ENCODE data around the gene MYOZ1.
"Not testable (repeated sequence)": the region's sequence is repeated elsewhere in the genome, so short reads cannot be mapped to it uniquely, and the experiment has no call there.

Gene MYOZ1

GRCh38 chr10:73664156-73665040 lies 23.1 kb upstream of the MYOZ1 start:
- not testable (repeated sequence) for H3K27me3 ChIP-seq (ENCODE audit: low read depth, low read length); H3K9me3 ChIP-seq (ENCODE audit: insufficient read depth, low read length); H3K79me2 ChIP-seq (ENCODE audit: low read length); H4K20me1 ChIP-seq (ENCODE audit: insufficient read depth, low read length); H3K27ac ChIP-seq (ENCODE audit: low read length); H3K36me3 ChIP-seq (replicated peaks; ENCODE audit: low read depth, low read length); H3K4me3 ChIP-seq (ENCODE audit: low read length); H3K9ac ChIP-seq (ENCODE audit: low read length); H3K4me2 ChIP-seq (ENCODE audit: low read length); H2AFZ ChIP-seq (ENCODE audit: low read depth, low read length); H3K4me1 ChIP-seq (ENCODE audit: low read length)

DNA sequence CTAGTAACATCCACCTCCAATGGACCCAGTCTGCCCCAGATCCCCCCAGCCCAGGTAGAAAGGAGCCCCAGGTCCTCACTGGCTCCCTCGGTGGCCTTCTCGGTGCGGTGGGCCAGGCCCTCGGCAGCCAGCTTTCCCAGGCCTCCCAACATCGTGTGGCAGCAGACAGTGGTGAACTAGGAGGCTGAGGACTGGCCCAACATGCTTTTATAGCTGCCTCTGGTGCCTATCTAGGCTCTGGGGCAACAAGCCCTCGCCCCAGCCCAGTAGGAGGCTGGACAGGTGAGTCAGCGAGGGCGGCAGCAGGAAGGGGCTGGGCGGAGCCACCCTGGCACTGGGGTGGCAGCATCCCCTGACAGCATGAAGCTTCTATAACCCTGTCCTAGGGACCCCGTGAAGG lies 22.3 kb upstream of the MYOZ1 start:
- not testable (repeated sequence) for H3K36me3 ChIP-seq (replicated peaks; ENCODE audit: low read depth, low read length); H4K20me1 ChIP-seq (ENCODE audit: insufficient read depth, low read length); H2AFZ ChIP-seq (ENCODE audit: low read depth, low read length); H3K9ac ChIP-seq (ENCODE audit: low read length); H3K4me3 ChIP-seq (ENCODE audit: low read length); H3K4me1 ChIP-seq (ENCODE audit: low read length); H3K79me2 ChIP-seq (ENCODE audit: low read length); H3K27me3 ChIP-seq (ENCODE audit: low read depth, low read length); H3K4me2 ChIP-seq (ENCODE audit: low read length); H3K9me3 ChIP-seq (ENCODE audit: insufficient read depth, low read length); H3K27ac ChIP-seq (ENCODE audit: low read length)

DNA sequence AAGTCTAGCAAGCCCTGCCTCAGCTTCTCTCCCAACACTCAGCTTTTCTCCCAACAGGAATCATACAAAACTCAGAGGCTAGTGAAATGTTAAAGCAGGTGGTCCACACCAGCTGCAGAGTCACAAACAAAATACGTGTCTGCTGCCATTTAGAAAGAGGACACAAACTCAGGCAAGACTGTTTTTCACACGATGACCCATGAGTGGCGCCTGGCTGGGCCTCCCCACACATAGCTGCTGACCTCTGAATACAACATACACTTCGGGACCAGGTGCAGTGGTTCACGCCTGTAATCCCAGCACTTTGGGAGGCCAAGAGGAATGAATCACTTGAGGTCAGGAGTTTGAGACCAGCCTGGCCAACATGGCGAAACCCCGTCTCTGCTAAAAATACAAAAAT lies 21.4 kb upstream of the MYOZ1 start:
- not testable (repeated sequence) for H3K4me3 ChIP-seq (ENCODE audit: low read length); H3K4me2 ChIP-seq (ENCODE audit: low read length); H3K9ac ChIP-seq (ENCODE audit: low read length)

DNA sequence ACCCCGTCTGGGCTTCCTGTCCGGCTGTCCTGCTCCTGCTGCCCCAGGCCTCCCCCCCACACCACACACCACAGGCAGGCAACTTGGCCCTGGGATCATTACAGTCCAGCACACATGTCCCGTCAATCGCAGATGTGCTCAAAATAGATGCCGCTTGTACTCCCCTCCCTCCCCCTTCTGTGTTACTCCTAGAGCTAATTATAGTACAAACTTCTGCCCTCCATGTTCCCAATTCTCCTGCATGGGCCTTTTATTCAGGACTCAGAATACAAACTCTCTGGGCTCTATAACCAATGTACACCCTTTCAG lies 14.7 kb upstream of the MYOZ1 start, which contains the start of gene SYNPO2L:
Gene SYNPO2L (minus strand): TSS at position 40 of the 309 bp plus-strand sequence. CDS start 107 bp downstream, outside the sequence.
- Histone ChIP-seq H3K4me2 (ENCODE audit: low read length) (peak within 1 kb of the TSS; percentile 49), H2AFZ (ENCODE audit: low read depth, low read length) (0 out of 2 replicates have a peak within 1 kb of the TSS, but pooled peaks have one; percentile 21), H4K20me1 (ENCODE audit: insufficient read depth, low read length) (no peaks in the 10 kb centered on the region), H3K36me3 (replicated peaks; ENCODE audit: low read depth, low read length) (no peaks in the 10 kb centered on the region), H3K27ac (ENCODE audit: low read length) (no peak within 1 kb of the TSS), H3K9ac (ENCODE audit: low read length) (no peak within 1 kb of the TSS), H3K9me3 (ENCODE audit: insufficient read depth, low read length) (no peaks in the 10 kb centered on the region), H3K27me3 (ENCODE audit: low read depth, low read length) (no peaks in the 10 kb centered on the region), H3K4me3 (ENCODE audit: low read length) (peak within 1 kb of the TSS; percentile 31; the same call in 1 of the 2 replicates), H3K4me1 (ENCODE audit: low read length) (peaks cover 18% of the 10 kb centered on the region), H3K79me2 (ENCODE audit: low read length) (no peaks in the 10 kb centered on the region)
- no peak for TF ChIP-seq EZH2phosphoT487 (IDR thresholded peaks at IDR 0.05; ENCODE audit: low read depth)
- TF ChIP-seq, protein P1, sequence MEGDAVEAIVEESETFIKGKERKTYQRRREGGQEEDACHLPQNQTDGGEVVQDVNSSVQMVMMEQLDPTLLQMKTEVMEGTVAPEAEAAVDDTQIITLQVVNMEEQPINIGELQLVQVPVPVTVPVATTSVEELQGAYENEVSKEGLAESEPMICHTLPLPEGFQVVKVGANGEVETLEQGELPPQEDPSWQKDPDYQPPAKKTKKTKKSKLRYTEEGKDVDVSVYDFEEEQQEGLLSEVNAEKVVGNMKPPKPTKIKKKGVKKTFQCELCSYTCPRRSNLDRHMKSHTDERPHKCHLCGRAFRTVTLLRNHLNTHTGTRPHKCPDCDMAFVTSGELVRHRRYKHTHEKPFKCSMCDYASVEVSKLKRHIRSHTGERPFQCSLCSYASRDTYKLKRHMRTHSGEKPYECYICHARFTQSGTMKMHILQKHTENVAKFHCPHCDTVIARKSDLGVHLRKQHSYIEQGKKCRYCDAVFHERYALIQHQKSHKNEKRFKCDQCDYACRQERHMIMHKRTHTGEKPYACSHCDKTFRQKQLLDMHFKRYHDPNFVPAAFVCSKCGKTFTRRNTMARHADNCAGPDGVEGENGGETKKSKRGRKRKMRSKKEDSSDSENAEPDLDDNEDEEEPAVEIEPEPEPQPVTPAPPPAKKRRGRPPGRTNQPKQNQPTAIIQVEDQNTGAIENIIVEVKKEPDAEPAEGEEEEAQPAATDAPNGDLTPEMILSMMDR (IDR thresholded peaks at IDR 0.05; ENCODE audit: low read depth, low read length) = no peak

More for the DNA sequence above, 21.4 kb upstream of the MYOZ1 start:
- not testable (repeated sequence) for H3K36me3 ChIP-seq (replicated peaks; ENCODE audit: low read depth, low read length); H3K9me3 ChIP-seq (ENCODE audit: insufficient read depth, low read length); H3K79me2 ChIP-seq (ENCODE audit: low read length); H3K27ac ChIP-seq (ENCODE audit: low read length); H3K4me1 ChIP-seq (ENCODE audit: low read length); H4K20me1 ChIP-seq (ENCODE audit: insufficient read depth, low read length); H2AFZ ChIP-seq (ENCODE audit: low read depth, low read length); H3K27me3 ChIP-seq (ENCODE audit: low read depth, low read length)

- Histone ChIP-seq H3K27me3 (ENCODE audit: low read depth, low read length) (no peaks in the 10 kb centered on the region), H3K27ac (ENCODE audit: low read length) (no peak overlapping the region), H3K9me3 (ENCODE audit: insufficient read depth, low read length) (no peaks in the 10 kb centered on the region), H3K4me2 (ENCODE audit: low read length) (peak overlapping the region; percentile 49), H3K36me3 (replicated peaks; ENCODE audit: low read depth, low read length) (no peaks in the 10 kb centered on the region), H2AFZ (ENCODE audit: low read depth, low read length) (no peak overlapping the region), H4K20me1 (ENCODE audit: insufficient read depth, low read length) (no peaks in the 10 kb centered on the region), H3K9ac (ENCODE audit: low read length) (no peak overlapping the region), H3K4me3 (ENCODE audit: low read length) (peak overlapping the region; percentile 31; the same call in 1 of the 2 replicates), H3K79me2 (ENCODE audit: low read length) (no peaks in the 10 kb centered on the region), H3K4me1 (ENCODE audit: low read length) (peaks cover 23% of the 10 kb centered on the region)
- TF ChIP-seq EZH2phosphoT487 (IDR thresholded peaks at IDR 0.05; ENCODE audit: low read depth) = no peak
- TF ChIP-seq, protein P1 (IDR thresholded peaks at IDR 0.05; ENCODE audit: low read depth, low read length) = no peak
These were observed 14.1 kb upstream of the MYOZ1 start for GRCh38 chr10:73655257-73655989.
